Activated CD4-positive, alpha-beta T cell treated with anti-CD3 and anti-CD28 coated beads, Interleukin-2, amount 10 ng/mL, durations not matched to agents 7 days and 5 days (primary cell): Measurements from ENCODE around the gene CYP27A1. TPM values are rescaled to one million over a fixed set of nuclear protein-coding genes. Genes with fewer than 3 reads are reported as not detected.
A peak's percentile ranks its signal among the peaks of the same experiment; 100 is the strongest.

ENCODE experiments used
- CTCF ChIA-PET: fragments of 350-600 bp; sonication (Branson Sonifier 250); formaldehyde crosslinking; loops from one replicate; lab custom pipeline; 2021; ENCODE audit warnings: antibody characterized with exemption; lab: Charles Lee
- POLR2A ChIA-PET: fragments of 350-600 bp; sonication (Branson Sonifier 250); formaldehyde crosslinking; loops from one replicate; lab custom pipeline; 2021; ENCODE audit warnings: antibody characterized with exemption; lab: Charles Lee
- DNase-seq: peaks from one replicate; pipeline ENCODE4 v3.0.0-alpha.2; 2020
- H3K27ac Mint-ChIP-seq: one replicate; pipeline ENCODE4 v1.8.0; 2021; ENCODE audit warnings: mild to moderate bottlenecking, moderate library complexity, mixed read lengths
- H3K27me3 Mint-ChIP-seq: one replicate; pipeline ENCODE4 v1.8.0; 2021; ENCODE audit warnings: mixed read lengths
- H3K36me3 Mint-ChIP-seq: one replicate; pipeline ENCODE4 v1.8.0; 2021; ENCODE audit warnings: low read depth, mixed read lengths
- H3K4me1 Mint-ChIP-seq: one replicate; pipeline ENCODE4 v1.8.0; 2021; ENCODE audit warnings: mixed read lengths
- H3K4me3 Mint-ChIP-seq: one replicate; pipeline ENCODE4 v1.8.0; 2021; ENCODE audit warnings: mild to moderate bottlenecking, moderate library complexity, mixed read lengths
- H3K9me3 Mint-ChIP-seq: one replicate; pipeline ENCODE4 v1.8.0; 2021; ENCODE audit warnings: mixed read lengths
- total RNA-seq, 2 experiments: library from RNA; stranded (reverse); gene quantifications; one replicate each; pipeline ENCODE4 v1.2.3, GENCODE V29; 2021

The CYP27A1 gene
- total RNA-seq, 2 experiments from 2014 or later, result 0.08 to 0.22 TPM

- H3K4me3 Mint-ChIP-seq, result no peak overlapping the region
- H3K4me1 Mint-ChIP-seq, result peaks cover 2% of the 10 kb centered on the region
- no peaks in the 10 kb centered on the region for H3K36me3 Mint-ChIP-seq
- POLR2A ChIA-PET, result no interaction called here
- no peak overlapping the region for H3K27ac Mint-ChIP-seq
- no peaks in the 10 kb centered on the region for H3K9me3 Mint-ChIP-seq
- CTCF ChIA-PET, result interaction anchor here (1.1 to 2.3 kb wide), 5 partner anchors 14 to 140 kb away, joined by 3 to 13 read pairs (median 5); partner anchors contain the start of gene TTLL4
- peaks cover 41% of the 10 kb centered on the region for H3K27me3 Mint-ChIP-seq
- no peak for DNase-seq
Observed at GRCh38 chr2:218850796-218851195, 68.8 kb downstream of the CYP27A1 start.

DNA sequence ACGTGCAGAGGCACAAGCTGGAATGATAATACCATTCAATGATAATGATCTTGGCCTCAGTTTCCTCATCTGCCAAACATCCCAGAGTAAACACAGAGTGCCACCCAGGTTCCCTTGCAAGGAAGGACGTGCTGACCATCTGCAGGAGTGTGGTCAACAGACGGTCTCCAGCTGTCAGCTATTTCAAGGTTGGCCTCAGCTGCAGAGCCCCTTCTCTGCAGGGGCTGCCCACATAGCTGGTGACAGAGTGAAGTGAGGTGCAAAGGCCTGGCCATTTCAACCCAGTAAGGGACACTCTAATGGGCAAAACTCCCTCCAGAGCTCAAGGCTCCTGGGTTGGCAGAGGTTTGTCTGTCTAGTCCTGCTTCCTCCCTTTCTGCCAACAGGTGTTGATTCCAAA lies 69.3 kb downstream of the CYP27A1 start:
- DNase-seq, result no peak
- peaks cover 2% of the 10 kb centered on the region for H3K4me1 Mint-ChIP-seq
- no peaks in the 10 kb centered on the region for H3K9me3 Mint-ChIP-seq
- peaks cover 3% of the 10 kb centered on the region for H3K36me3 Mint-ChIP-seq
- H3K27ac Mint-ChIP-seq, result no peak overlapping the region
- ChIA-PET POLR2A (no interaction called here), CTCF (interaction anchor here (1.1 to 2.3 kb wide), 6 partner anchors 14 to 141 kb away, joined by 3 to 13 read pairs (median 5); partner anchors contain the start of gene TTLL4)
- H3K27me3 Mint-ChIP-seq, result peaks cover 46% of the 10 kb centered on the region
- H3K4me3 Mint-ChIP-seq, result no peak overlapping the region

DNA sequence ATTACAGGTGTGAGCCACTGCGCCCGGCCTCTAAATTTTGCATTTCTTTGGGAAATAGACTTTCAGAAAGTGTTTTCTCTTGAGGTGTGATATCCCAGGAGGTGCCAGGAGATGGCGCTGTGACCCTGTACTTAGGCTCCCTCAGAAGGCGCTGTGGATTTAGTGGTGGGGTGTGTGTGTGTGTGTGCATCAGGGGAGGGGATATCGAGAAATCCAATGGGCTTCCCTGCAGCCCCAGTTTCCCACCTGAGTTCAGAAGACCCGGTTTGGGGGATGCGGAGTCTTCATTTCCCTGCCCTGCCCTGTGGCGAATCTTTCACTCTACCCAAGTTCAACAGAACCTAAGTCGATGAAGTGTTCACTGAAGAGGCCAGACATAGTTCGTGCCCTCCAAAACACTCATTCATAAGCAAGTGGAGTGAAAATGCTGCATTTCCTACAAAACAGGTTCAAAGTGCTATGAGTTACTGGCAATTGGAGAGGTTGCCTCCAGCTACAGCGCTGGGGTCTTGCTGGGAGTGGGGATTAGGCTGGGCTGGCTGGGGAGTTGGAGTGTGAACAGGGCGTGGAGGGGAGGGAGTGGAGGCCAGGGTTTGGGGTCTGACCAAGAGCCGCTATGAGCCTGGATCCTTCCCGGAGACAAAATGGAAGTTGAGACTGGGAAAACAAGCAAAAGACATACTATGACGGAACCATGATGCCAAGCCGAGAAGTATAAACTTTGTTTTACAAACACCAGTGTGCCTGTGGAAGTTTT lies 71.1 kb downstream of the CYP27A1 start:
- Mint-ChIP-seq H3K36me3 (peaks cover 3% of the 10 kb centered on the region), H3K27ac (no peak overlapping the region), H3K4me1 (no peaks in the 10 kb centered on the region), H3K4me3 (no peak overlapping the region), H3K9me3 (no peaks in the 10 kb centered on the region), H3K27me3 (peaks cover 61% of the 10 kb centered on the region)
- ChIA-PET POLR2A (no interaction called here), CTCF (interaction anchor here (0.8 to 2.0 kb wide), 6 partner anchors 11 to 194 kb away, joined by 3 to 12 read pairs (median 4); partner anchors contain the start of genes BCS1L and ZNF142)
- DNase-seq, result peak; percentile 53

- H3K4me1 Mint-ChIP-seq, result no peaks in the 10 kb centered on the region
- ChIA-PET CTCF (interaction anchor here (0.8 to 2.0 kb wide), 4 partner anchors 10 to 44 kb away, joined by 3 to 7 read pairs (median 4); no protein-coding TSS in a partner anchor), POLR2A (no interaction called here)
- no peak for DNase-seq
- H3K4me3 Mint-ChIP-seq, result no peak overlapping the region
- H3K9me3 Mint-ChIP-seq, result no peaks in the 10 kb centered on the region
- H3K27me3 Mint-ChIP-seq, result peaks cover 67% of the 10 kb centered on the region
- peaks cover 3% of the 10 kb centered on the region for H3K36me3 Mint-ChIP-seq
- H3K27ac Mint-ChIP-seq, result no peak overlapping the region
Observed at GRCh38 chr2:218853766-218854165, 71.8 kb downstream of the CYP27A1 start.

DNA sequence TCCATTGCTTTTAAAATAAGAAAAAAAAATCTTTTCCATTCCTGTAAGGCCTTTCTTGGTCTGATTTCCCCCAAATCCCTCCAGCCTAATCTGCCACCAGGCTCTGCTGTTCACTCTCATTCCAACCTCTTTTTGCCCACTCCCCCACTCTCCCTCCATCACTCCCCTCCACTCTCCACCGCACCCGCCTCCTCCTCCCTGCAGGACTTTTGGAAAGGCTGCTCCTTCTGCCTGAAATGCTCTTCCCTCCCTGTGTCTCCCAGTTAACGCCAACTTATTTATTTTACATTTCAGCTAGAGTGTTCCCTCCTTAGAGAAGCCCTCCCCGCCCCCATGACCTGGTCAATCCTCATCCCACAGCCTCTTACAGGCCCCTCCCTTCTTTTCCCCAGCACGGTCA lies 72.9 kb downstream of the CYP27A1 start:
- peaks cover 3% of the 10 kb centered on the region for H3K36me3 Mint-ChIP-seq
- H3K4me3 Mint-ChIP-seq, result no peak overlapping the region
- CTCF ChIA-PET, result interaction anchor here (0.7 to 2.0 kb wide), 2 partner anchors 43 to 194 kb away, joined by 4 to 7 read pairs; no protein-coding TSS in a partner anchor
- H3K27ac Mint-ChIP-seq, result no peak overlapping the region
- H3K9me3 Mint-ChIP-seq, result no peaks in the 10 kb centered on the region
- DNase-seq, result no peak
- H3K4me1 Mint-ChIP-seq, result peaks cover 5% of the 10 kb centered on the region
- H3K27me3 Mint-ChIP-seq, result peaks cover 73% of the 10 kb centered on the region
- POLR2A ChIA-PET, result no interaction called here

- no peaks in the 10 kb centered on the region for H3K9me3 Mint-ChIP-seq
- H3K27ac Mint-ChIP-seq, result no peak overlapping the region
- H3K4me3 Mint-ChIP-seq, result no peak overlapping the region
- H3K4me1 Mint-ChIP-seq, result peaks cover 7% of the 10 kb centered on the region
- H3K36me3 Mint-ChIP-seq, result peaks cover 3% of the 10 kb centered on the region
- peaks cover 79% of the 10 kb centered on the region for H3K27me3 Mint-ChIP-seq
- POLR2A ChIA-PET, result no interaction called here
- CTCF ChIA-PET, result interaction anchor here (1.0 to 2.0 kb wide), 2 partner anchors 42 kb away, joined by 3 to 7 read pairs; no protein-coding TSS in a partner anchor
- DNase-seq, result no peak
Observed at GRCh38 chr2:218855305-218856166, 73.6 kb downstream of the CYP27A1 start.

DNA sequence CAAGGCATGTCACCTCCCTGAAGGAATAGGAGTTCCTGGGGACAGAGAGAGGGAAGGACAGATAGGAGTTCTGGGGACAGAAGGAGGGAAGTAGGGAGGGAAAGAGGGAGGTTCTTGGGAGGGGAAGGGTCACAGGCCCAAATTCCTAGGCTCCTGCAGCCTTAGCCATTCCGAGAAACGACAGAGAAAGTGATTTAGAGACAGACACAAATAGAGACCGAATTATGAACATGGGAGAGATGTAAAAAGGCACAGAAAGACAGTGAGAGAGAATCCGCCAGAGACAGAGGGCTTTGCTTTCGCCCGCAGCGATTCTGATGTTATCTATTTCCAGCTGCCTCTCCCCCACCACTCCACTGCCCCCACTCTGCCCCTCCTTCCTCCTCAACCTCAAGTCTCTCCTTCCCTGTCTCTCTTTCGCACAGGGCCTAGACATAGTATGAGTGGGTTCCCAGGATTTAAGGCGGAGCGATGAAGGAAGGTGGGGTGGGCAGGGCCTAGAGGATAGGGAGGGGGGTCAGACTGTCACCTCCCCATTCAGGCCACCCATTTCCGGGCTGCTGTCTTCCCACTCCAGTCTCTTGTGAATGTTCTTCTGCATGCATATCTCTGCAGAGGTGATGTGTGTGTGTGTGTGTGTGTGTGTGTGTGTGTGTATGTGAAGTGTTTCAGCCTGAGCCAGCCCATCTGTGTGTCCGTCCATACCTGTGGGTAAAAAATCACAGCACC lies 74.4 kb downstream of the CYP27A1 start:
- peaks cover 79% of the 10 kb centered on the region for H3K27me3 Mint-ChIP-seq
- no peaks in the 10 kb centered on the region for H3K9me3 Mint-ChIP-seq
- H3K27ac Mint-ChIP-seq, result no peak overlapping the region
- H3K4me1 Mint-ChIP-seq, result peaks cover 12% of the 10 kb centered on the region
- peaks cover 3% of the 10 kb centered on the region for H3K36me3 Mint-ChIP-seq
- DNase-seq, result no peak
- no peak overlapping the region for H3K4me3 Mint-ChIP-seq
- CTCF ChIA-PET, result interaction anchor here (1.0 kb wide), 1 partner anchor 42 kb away, joined by 3 read pairs; no protein-coding TSS in a partner anchor
- POLR2A ChIA-PET, result no interaction called here

DNA sequence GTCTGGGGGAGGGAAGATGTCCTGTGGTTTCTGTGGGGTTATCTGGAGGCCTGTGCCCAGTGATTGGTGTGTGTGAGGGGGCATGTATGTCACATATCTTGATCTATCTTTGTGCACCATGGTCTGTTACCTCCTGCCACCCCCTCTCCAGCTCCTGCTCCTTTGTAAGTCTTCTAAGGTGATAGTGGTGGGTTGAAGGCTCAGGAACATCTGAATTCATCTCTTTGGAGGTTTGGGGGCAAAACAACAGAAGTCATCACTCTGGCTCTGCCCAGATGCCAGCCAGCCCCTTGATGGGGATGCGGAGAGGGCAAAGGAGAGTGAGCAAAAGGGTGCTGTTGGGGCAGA lies 74.9 kb downstream of the CYP27A1 start:
- no peak overlapping the region for H3K4me3 Mint-ChIP-seq
- no peaks in the 10 kb centered on the region for H3K9me3 Mint-ChIP-seq
- peaks cover 3% of the 10 kb centered on the region for H3K36me3 Mint-ChIP-seq
- peaks cover 83% of the 10 kb centered on the region for H3K27me3 Mint-ChIP-seq
- DNase-seq, result no peak
- H3K4me1 Mint-ChIP-seq, result peaks cover 12% of the 10 kb centered on the region
- CTCF ChIA-PET, result no interaction called here
- POLR2A ChIA-PET, result no interaction called here
- H3K27ac Mint-ChIP-seq, result no peak overlapping the region

GRCh38 chr2:218857371-218858137 lies 75.6 kb downstream of the CYP27A1 start:
- CTCF ChIA-PET, result interaction anchor here (1.0 to 3.1 kb wide), 4 partner anchors 9 to 40 kb away, joined by 3 to 21 read pairs (median 8); no protein-coding TSS in a partner anchor

GRCh38 chr2:218858138-218858445 lies 76.1 kb downstream of the CYP27A1 start:
- Mint-ChIP-seq H3K36me3 (peaks cover 3% of the 10 kb centered on the region), H3K27ac (no peak overlapping the region), H3K4me1 (peaks cover 12% of the 10 kb centered on the region), H3K4me3 (no peak overlapping the region), H3K9me3 (no peaks in the 10 kb centered on the region), H3K27me3 (peaks cover 88% of the 10 kb centered on the region)
- no peak for DNase-seq
- ChIA-PET CTCF (interaction anchor here (1.0 to 3.1 kb wide), 4 partner anchors 10 to 39 kb away, joined by 3 to 21 read pairs (median 8); no protein-coding TSS in a partner anchor), POLR2A (no interaction called here)

More at GRCh38 chr2:218857371-218858137, 75.6 kb downstream of the CYP27A1 start:
- POLR2A ChIA-PET, result no interaction called here
- Mint-ChIP-seq H3K9me3 (no peaks in the 10 kb centered on the region), H3K36me3 (peaks cover 3% of the 10 kb centered on the region), H3K4me1 (peaks cover 12% of the 10 kb centered on the region), H3K27ac (no peak overlapping the region), H3K4me3 (no peak overlapping the region), H3K27me3 (peaks cover 88% of the 10 kb centered on the region)
- DNase-seq, result no peak

GRCh38 chr2:218858671-218859555 lies 77.0 kb downstream of the CYP27A1 start:
- POLR2A ChIA-PET, result no interaction called here
- no peaks in the 10 kb centered on the region for H3K9me3 Mint-ChIP-seq
- CTCF ChIA-PET, result interaction anchor here (1.0 to 3.1 kb wide), 3 partner anchors 11 to 38 kb away, joined by 3 to 21 read pairs (median 12); no protein-coding TSS in a partner anchor

More at GRCh38 chr2:218858671-218859555, 77.0 kb downstream of the CYP27A1 start:
- Mint-ChIP-seq H3K4me3 (no peak overlapping the region), H3K27me3 (peaks cover 87% of the 10 kb centered on the region), H3K4me1 (peaks cover 12% of the 10 kb centered on the region), H3K27ac (no peak overlapping the region), H3K36me3 (peaks cover 3% of the 10 kb centered on the region)
- DNase-seq, result no peak
